Upper lobe of left lung (tissue), 4 donors: ENCODE data around the gene KCNJ9.
A peak's percentile ranks its signal among the peaks of the same experiment; 100 is the strongest.

ENCODE experiments used
- EP300 ChIP-seq, 4 donors: sonication (generic); formaldehyde crosslinking; IDR thresholded peaks; one replicate each; pipeline ENCODE4 v1.5.1; 2017; ENCODE audit warnings: antibody characterized with exemption in 4 of 4, control low read depth in 2 of 4
- POLR2A ChIP-seq, 4 donors: fragments of 450-650 bp; IDR thresholded peaks; one replicate each; pipeline ENCODE4 v1.5.1; 2016 to 2017; ENCODE audit warnings: antibody characterized with exemption in 4 of 4, mild to moderate bottlenecking in 2 of 4
- POLR2AphosphoS5 ChIP-seq, 2 donors: sonication (generic); formaldehyde crosslinking; IDR thresholded peaks; one replicate each; pipeline ENCODE4 v1.5.1; 2017; ENCODE audit warnings: antibody characterized with exemption in 2 of 2
- TF ChIP-seq, protein P1 (sequence below), 6 experiments: fragments of 450-650 bp in 4 of 6; fragments of 200-600 bp in 2 of 6; sonication (generic) in 2 of 6; IDR thresholded peaks; one replicate each; pipeline ENCODE4 v1.5.1; 2016 to 2019; ENCODE audit warnings: antibody characterized with exemption in 6 of 6

DNA sequence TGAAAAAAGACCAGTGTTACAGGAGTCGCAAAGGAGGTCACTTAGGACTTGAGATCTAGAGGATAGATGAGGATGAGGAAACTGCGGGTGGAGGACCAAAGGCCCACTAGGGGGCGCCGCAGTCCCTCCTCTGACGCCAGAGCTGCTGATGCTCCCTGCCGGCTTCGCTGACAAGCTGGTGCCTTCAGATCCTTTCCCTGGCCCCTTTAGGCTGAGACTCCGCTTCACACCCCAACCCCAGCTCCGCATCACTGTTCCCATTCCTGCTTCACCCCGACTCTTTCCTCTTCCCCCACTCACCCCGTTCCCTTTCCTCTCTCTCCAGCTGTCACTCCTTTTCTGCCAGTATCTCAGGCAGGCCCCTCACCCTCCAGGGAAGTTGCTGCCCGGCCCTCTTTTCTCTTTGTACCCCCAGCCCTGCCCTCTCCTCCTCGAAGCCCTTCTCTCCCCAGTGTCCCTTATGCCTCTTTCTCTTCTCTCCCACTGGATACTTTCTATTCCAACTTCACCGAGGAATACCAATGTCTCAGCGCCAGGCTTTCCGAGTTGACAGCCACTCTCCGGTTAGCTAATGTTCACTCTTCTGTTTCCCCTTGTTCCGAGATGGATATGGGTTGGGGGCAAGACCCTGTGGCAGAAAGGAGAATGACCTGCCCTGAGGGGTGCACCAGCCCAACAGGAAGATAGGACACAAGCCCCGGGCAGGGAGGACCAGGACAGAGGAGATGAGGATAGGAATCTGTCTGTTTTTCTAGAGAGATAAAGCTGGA, 4.5 kb downstream of the KCNJ9 start:
- TF ChIP-seq POLR2A (IDR thresholded peaks at IDR 0.05): no peak
- TF ChIP-seq, protein P1, sequence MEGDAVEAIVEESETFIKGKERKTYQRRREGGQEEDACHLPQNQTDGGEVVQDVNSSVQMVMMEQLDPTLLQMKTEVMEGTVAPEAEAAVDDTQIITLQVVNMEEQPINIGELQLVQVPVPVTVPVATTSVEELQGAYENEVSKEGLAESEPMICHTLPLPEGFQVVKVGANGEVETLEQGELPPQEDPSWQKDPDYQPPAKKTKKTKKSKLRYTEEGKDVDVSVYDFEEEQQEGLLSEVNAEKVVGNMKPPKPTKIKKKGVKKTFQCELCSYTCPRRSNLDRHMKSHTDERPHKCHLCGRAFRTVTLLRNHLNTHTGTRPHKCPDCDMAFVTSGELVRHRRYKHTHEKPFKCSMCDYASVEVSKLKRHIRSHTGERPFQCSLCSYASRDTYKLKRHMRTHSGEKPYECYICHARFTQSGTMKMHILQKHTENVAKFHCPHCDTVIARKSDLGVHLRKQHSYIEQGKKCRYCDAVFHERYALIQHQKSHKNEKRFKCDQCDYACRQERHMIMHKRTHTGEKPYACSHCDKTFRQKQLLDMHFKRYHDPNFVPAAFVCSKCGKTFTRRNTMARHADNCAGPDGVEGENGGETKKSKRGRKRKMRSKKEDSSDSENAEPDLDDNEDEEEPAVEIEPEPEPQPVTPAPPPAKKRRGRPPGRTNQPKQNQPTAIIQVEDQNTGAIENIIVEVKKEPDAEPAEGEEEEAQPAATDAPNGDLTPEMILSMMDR (IDR thresholded peaks at IDR 0.05): peak; percentile 56 to 83 (median 73)
- TF ChIP-seq POLR2AphosphoS5 (IDR thresholded peaks at IDR 0.05): no peak
- no peak for TF ChIP-seq EP300 (IDR thresholded peaks at IDR 0.05)
